Activated CD8-positive, alpha-beta memory T cell treated with anti-CD3 and anti-CD28 coated beads, Interleukin-2, amount 10 ng/mL, durations not matched to agents 7 days and 5 days (primary cell): Measurements from ENCODE around the gene CERS2. TPM values are rescaled to one million over a fixed set of nuclear protein-coding genes. Genes with fewer than 3 reads are reported as not detected.
A peak's percentile ranks its signal among the peaks of the same experiment; 100 is the strongest.

Source experiments
- ATAC-seq: fragments of 150-1000 bp; cut with Tn5 transposase; one replicate; pipeline ENCODE4 v1.10.0; 2021; ENCODE audit warnings: moderate library complexity
- CTCF ChIA-PET: fragments of 350-600 bp; sonication (Branson Sonifier 250); formaldehyde crosslinking; loops from one replicate; lab custom pipeline; 2021; ENCODE audit warnings: antibody characterized with exemption; lab: Charles Lee
- DNase-seq: peaks from one replicate; pipeline ENCODE4 v3.0.0-alpha.2; 2020
- H3K27ac Mint-ChIP-seq: one replicate; pipeline ENCODE4 v1.8.0; 2021; ENCODE audit warnings: mild to moderate bottlenecking, mixed read lengths
- H3K27me3 Mint-ChIP-seq: one replicate; pipeline ENCODE4 v1.8.0; 2021; ENCODE audit warnings: mixed read lengths
- H3K36me3 Mint-ChIP-seq: one replicate; pipeline ENCODE4 v1.8.0; 2021; ENCODE audit warnings: mild to moderate bottlenecking, mixed read lengths
- H3K4me1 Mint-ChIP-seq: one replicate; pipeline ENCODE4 v1.8.0; 2021; ENCODE audit warnings: mixed read lengths
- H3K4me3 Mint-ChIP-seq: one replicate; pipeline ENCODE4 v1.8.0; 2021; ENCODE audit warnings: mild to moderate bottlenecking, moderate library complexity, mixed read lengths
- H3K9me3 Mint-ChIP-seq: one replicate; pipeline ENCODE4 v1.8.0; 2022; ENCODE audit warnings: low read depth, mixed read lengths
- total RNA-seq, 2 experiments: library from RNA; stranded (reverse); gene quantifications; one replicate each; pipeline ENCODE4 v1.2.3, GENCODE V29; 2021

Gene CERS2
- total RNA-seq, 2 experiments from 2014 or later, result 144 to 170 TPM

DNA sequence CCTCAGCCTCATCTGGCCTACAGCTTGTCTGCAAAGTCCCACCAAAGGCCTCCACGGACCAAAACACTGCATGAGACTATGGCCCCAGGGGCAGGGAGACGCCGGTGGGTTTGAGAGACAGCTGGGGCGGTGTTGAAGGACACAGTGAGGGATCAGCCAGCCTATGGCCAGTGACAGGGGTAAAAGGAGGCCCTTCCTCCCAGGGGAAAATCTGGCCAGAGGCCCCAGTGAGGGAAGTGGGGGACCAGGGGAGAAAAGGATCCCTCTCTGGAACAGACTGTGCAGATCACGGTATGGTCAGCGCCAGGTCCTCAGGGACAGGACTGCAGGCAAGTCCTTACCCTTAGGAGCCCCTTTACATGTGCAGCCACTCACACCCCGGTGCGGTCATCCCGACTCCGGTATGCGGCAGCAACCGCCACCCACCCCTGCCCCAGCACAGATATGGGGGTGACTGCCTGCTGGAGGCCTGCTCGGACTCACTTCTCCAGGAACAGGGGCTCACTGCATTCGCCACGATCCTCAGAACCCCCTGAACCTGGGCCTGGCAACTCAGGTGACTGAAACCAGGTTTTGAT, 1.3 kb downstream of the CERS2 start:
- peak overlapping the region; percentile 80 for H3K27ac Mint-ChIP-seq
- CTCF ChIA-PET, result interaction anchor here (0.7 to 2.6 kb wide), 16 partner anchors 8 to 462 kb away, joined by 3 to 9 read pairs (median 3); partner anchors contain the start of gene MINDY1
- H3K27me3 Mint-ChIP-seq, result no peaks in the 10 kb centered on the region
- ATAC-seq (peak; percentile 5), DNase-seq (peak; percentile 60)
- peaks cover 57% of the 10 kb centered on the region for H3K4me1 Mint-ChIP-seq
- peaks cover 7% of the 10 kb centered on the region for H3K36me3 Mint-ChIP-seq
- H3K4me3 Mint-ChIP-seq, result peak overlapping the region; percentile 88
- no peaks in the 10 kb centered on the region for H3K9me3 Mint-ChIP-seq

GRCh38 chr1:150972417-150972940, 2.2 kb downstream of the CERS2 start:
- no peak for ATAC-seq
- Mint-ChIP-seq H3K9me3 (no peaks in the 10 kb centered on the region), H3K27me3 (no peaks in the 10 kb centered on the region), H3K4me1 (peaks cover 55% of the 10 kb centered on the region), H3K36me3 (peaks cover 15% of the 10 kb centered on the region), H3K27ac (peak overlapping the region; percentile 80), H3K4me3 (peak overlapping the region; percentile 88)
- DNase-seq, result no peak
- CTCF ChIA-PET, result interaction anchor here (0.6 to 3.1 kb wide), 5 partner anchors 7 to 412 kb away, joined by 3 to 18 read pairs (median 6); partner anchors contain the start of gene MINDY1

DNA sequence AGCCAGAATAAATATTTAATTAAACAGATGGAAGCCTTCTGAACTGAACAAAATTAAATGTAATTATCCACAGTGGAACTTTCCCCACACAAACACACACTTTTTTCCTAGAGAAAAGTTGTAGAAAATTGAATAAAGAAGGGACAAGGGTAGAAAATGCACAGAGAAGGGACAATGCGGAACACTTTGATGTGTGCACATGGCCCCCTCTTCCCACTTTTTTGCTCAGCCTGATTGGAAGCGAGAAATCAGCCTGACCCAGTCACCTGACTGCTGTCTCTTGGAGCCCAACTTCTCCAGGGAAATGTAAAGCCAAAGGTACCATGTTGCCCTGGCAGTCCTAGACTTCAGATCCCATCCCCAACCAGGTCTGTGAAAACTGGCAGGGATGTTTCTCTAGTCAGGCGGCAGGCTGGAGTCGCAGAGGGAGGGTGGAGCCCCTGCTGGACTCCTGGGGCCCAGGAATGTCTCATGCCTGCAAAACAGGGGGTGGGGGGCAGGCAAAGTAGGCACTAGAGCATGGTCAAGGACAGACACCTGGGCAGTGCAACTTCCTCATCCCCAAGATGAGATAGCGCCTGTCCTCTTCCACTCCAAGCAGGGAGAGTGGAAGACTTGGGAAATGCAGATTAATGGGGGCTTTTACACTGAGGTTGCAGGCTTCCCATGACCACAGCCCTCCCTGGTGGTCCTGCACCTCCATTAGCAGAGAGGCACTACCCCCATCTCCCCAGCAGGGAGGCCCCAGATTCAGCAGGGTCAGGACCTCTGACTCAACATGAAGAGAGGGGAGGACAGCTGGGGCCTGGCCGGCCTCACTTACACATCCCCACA, 2.8 kb downstream of the CERS2 start:
- Mint-ChIP-seq H3K4me3 (peak overlapping the region; percentile 88), H3K9me3 (no peaks in the 10 kb centered on the region), H3K4me1 (peaks cover 48% of the 10 kb centered on the region), H3K27me3 (no peaks in the 10 kb centered on the region), H3K36me3 (peaks cover 21% of the 10 kb centered on the region), H3K27ac (peak overlapping the region; percentile 80)
- CTCF ChIA-PET, result interaction anchor here (2.7 to 3.1 kb wide), 2 partner anchors 8 to 24 kb away, joined by 11 to 18 read pairs; no protein-coding TSS in a partner anchor
- no peak for ATAC-seq
- DNase-seq, result no peak

DNA sequence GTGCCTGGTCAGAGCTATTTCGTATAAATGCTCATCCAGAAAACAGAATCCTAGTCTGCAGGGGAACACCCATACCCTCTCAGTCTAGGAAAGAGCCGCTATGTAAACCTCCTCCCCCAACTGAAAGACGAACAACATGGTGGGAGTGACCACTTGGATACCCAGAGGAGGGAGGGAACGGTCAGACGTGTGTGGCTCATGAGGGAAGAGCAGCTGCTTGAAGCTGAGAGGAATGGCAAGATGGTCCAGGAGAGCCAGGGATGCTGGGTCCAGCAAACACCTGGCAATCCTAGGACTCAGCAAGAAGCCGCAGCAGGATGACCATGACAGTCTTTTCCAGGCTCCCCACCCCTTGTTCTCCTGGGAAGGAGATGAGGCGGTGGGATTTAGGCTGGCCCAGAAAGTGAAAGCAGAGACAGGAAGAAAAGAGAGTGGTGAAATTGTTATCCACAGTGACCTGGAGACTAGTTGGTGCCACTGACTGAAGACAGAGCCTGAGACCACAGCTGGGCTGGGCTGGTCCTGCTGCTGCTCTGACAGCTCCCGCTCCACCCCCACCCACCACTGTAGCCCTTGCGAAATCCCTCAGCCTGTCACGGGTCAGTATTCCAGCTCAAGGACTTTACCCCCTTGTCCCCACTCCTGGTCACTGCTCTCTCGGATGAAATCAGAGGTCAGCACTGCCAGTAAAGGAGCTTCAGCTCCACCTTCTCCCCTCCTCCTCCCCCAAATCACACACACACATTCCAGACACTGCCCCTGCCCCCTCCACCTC, 3.6 kb downstream of the CERS2 start:
- Mint-ChIP-seq H3K9me3 (no peaks in the 10 kb centered on the region), H3K4me3 (no peak overlapping the region), H3K4me1 (peaks cover 41% of the 10 kb centered on the region), H3K27ac (no peak overlapping the region), H3K36me3 (peaks cover 28% of the 10 kb centered on the region), H3K27me3 (no peaks in the 10 kb centered on the region)
- no peak for DNase-seq
- CTCF ChIA-PET, result interaction anchor here (1.3 to 3.1 kb wide), 4 partner anchors 9 to 28 kb away, joined by 3 to 18 read pairs (median 9); no protein-coding TSS in a partner anchor
- ATAC-seq, result no peak

DNA sequence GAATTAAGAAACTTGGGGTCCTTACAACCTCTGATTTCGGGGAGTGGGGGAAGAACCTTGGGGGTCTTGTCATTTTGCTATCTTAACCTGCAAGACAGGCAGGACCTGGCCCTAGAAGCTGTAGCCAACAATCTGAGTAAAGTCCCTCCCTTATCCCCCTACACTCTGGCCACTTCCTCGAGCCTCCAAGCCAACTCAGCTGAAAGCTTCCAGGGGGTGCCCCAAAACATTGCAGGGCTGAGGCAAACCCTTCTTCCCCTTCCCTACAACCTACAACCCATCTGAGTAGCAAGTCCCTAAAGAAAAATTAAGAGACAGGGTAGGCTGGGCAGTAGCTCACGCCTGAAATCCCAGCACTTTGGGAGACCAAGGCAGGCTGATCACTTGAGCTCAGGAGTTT, 5.0 kb downstream of the CERS2 start:
- H3K27ac Mint-ChIP-seq, result no peak overlapping the region
- CTCF ChIA-PET, result interaction anchor here (0.8 to 3.1 kb wide), 7 partner anchors 10 to 409 kb away, joined by 3 to 18 read pairs (median 3); partner anchors contain the start of gene ANXA9
- no peak for ATAC-seq

GRCh38 chr1:150968491-150968890, 6.1 kb downstream of the CERS2 start:
- Mint-ChIP-seq H3K27ac (no peak overlapping the region), H3K27me3 (no peaks in the 10 kb centered on the region), H3K9me3 (no peaks in the 10 kb centered on the region), H3K4me1 (peaks cover 35% of the 10 kb centered on the region), H3K4me3 (no peak overlapping the region), H3K36me3 (peaks cover 47% of the 10 kb centered on the region)
- ATAC-seq, result no peak
- DNase-seq, result no peak
- CTCF ChIA-PET, result no interaction called here

More for the DNA sequence above, 5.0 kb downstream of the CERS2 start:
- H3K27me3 Mint-ChIP-seq, result no peaks in the 10 kb centered on the region
- no peak overlapping the region for H3K4me3 Mint-ChIP-seq
- no peak for DNase-seq
- H3K36me3 Mint-ChIP-seq, result peaks cover 36% of the 10 kb centered on the region
- H3K4me1 Mint-ChIP-seq, result peaks cover 36% of the 10 kb centered on the region
- H3K9me3 Mint-ChIP-seq, result no peaks in the 10 kb centered on the region

DNA sequence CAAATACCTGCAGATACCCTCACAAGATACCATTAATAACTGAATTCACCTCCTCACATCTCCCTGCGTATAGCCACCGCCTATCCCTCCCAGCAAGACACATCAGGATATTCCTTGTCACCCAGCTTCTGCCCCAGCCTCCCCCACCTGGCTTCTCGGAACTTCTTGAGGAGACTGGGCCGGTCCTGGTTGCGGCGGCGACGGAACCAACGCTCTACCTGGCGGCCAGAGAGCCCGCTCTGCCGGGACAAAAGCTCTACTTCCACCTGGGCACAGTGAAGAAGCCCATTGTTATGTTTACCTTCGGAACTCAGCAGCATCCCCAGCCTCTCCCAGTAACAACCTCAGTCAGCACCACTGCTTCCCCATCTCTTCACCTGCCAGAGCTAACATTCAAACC, 6.7 kb downstream of the CERS2 start:
- Mint-ChIP-seq H3K9me3 (no peaks in the 10 kb centered on the region), H3K4me3 (no peak overlapping the region), H3K27me3 (no peaks in the 10 kb centered on the region), H3K27ac (no peak overlapping the region), H3K4me1 (peaks cover 31% of the 10 kb centered on the region), H3K36me3 (peaks cover 53% of the 10 kb centered on the region)
- no peak for DNase-seq
- no peak for ATAC-seq
- CTCF ChIA-PET, result no interaction called here

- Mint-ChIP-seq H3K4me1 (peaks cover 12% of the 10 kb centered on the region), H3K27ac (no peak overlapping the region), H3K4me3 (no peak overlapping the region), H3K27me3 (no peaks in the 10 kb centered on the region), H3K9me3 (no peaks in the 10 kb centered on the region), H3K36me3 (peaks cover 67% of the 10 kb centered on the region)
- ATAC-seq, result no peak
- CTCF ChIA-PET, result interaction anchor here (0.6 to 1.7 kb wide), 5 partner anchors 8 to 45 kb away, joined by 3 to 6 read pairs (median 3); partner anchors contain the start of gene CERS2
- no peak for DNase-seq
Observed at GRCh38 chr1:150966011-150966410, 8.6 kb downstream of the CERS2 start.

DNA sequence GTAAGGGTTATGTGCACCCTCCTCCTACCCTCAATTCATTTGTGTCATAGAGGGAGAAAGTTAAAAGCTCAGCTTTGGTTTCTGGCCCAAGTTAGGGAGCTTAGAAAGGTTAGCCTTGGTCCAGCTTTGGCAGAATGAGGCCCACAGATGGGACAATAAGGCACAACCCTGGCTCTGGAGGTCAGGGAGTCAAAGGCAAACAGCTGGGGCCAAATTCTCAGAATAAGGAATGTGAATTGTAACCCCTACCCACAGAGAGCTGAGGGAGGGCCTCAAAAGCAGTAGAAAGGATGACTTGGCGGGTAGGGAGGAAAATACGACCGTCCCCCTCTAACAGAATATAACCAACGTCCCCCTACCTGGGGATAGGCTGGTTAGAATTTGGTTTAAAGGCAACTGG, 9.0 kb downstream of the CERS2 start:
- ATAC-seq (no peak), DNase-seq (no peak)
- Mint-ChIP-seq H3K27ac (no peak overlapping the region), H3K27me3 (no peaks in the 10 kb centered on the region), H3K36me3 (peaks cover 69% of the 10 kb centered on the region), H3K4me1 (peaks cover 8% of the 10 kb centered on the region), H3K4me3 (no peak overlapping the region), H3K9me3 (no peaks in the 10 kb centered on the region)
- CTCF ChIA-PET, result interaction anchor here (0.6 to 1.7 kb wide), 5 partner anchors 8 to 44 kb away, joined by 3 to 6 read pairs (median 3); partner anchors contain the start of gene CERS2

DNA sequence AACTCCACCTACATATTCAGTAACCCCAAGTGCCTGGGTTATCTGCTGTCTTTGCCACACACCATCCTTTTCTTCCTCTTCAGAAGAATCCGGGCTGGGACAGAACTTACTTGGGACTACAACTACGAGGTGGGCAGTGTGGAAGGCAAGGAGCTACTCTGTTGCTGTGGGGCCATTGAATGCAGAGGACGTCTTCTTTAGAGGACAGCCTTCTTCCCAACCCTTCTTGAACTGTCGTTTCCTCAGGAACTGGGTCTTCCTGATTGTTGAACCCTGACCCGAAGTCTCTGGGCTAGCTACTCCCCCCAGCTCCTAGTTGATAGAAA, 10.5 kb downstream of the CERS2 start:
- no peak overlapping the region for H3K4me3 Mint-ChIP-seq
- peaks cover 77% of the 10 kb centered on the region for H3K36me3 Mint-ChIP-seq
- CTCF ChIA-PET, result no interaction called here
- ATAC-seq, result no peak
- no peaks in the 10 kb centered on the region for H3K9me3 Mint-ChIP-seq
- DNase-seq, result no peak
- no peaks in the 10 kb centered on the region for H3K4me1 Mint-ChIP-seq
- no peak overlapping the region for H3K27ac Mint-ChIP-seq
- H3K27me3 Mint-ChIP-seq, result no peaks in the 10 kb centered on the region

- CTCF ChIA-PET, result interaction anchor here (1.3 to 1.4 kb wide), 2 partner anchors 10 to 33 kb away, joined by 3 to 4 read pairs; no protein-coding TSS in a partner anchor
- Mint-ChIP-seq H3K9me3 (no peaks in the 10 kb centered on the region), H3K27me3 (no peaks in the 10 kb centered on the region), H3K36me3 (peaks cover 75% of the 10 kb centered on the region), H3K4me1 (no peaks in the 10 kb centered on the region), H3K4me3 (no peak overlapping the region), H3K27ac (no peak overlapping the region)
- ATAC-seq (no peak), DNase-seq (no peak)
Observed at GRCh38 chr1:150963321-150964163, 11.1 kb downstream of the CERS2 start.

DNA sequence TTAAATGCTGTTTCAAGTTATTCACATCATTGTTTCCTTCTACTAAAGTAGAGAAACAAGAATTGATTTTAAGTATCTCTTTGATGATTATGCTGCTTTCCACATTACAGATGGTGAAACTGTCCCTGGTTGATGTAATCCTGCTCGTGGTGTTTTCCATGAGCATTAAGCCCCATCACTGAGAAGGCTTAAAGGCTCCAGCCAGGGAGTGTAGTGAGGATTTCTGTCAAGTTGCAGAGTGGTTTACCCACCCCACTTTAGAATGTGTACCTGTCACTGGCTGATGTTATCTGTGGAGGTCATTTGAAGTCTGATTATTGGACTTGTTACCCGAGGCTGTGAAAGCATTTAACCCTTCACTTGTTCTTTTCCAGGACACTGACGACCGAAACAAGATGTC, 12.9 kb downstream of the CERS2 start:
- peaks cover 65% of the 10 kb centered on the region for H3K36me3 Mint-ChIP-seq
- no peak overlapping the region for H3K27ac Mint-ChIP-seq
- DNase-seq, result no peak
- ATAC-seq, result no peak
- no peak overlapping the region for H3K4me3 Mint-ChIP-seq
- H3K9me3 Mint-ChIP-seq, result no peaks in the 10 kb centered on the region
- peaks cover 4% of the 10 kb centered on the region for H3K4me1 Mint-ChIP-seq
- no peaks in the 10 kb centered on the region for H3K27me3 Mint-ChIP-seq
- CTCF ChIA-PET, result interaction anchor here (1.4 kb wide), 1 partner anchor 34 kb away, joined by 3 read pairs; no protein-coding TSS in a partner anchor
